PC-3 (cell line): Measurements from ENCODE around the gene CARD16.

Source experiments
- CTCF ChIP-seq: fragments of 300-600 bp; sonication (generic); conservative IDR thresholded peaks from 2 replicates; pipeline ENCODE4 v1.5.1; 2017; ENCODE audit warnings: antibody characterized with exemption, low read depth, mild to moderate bottlenecking, low read length
- EZH2 ChIP-seq: fragments of 300-600 bp; sonication (generic); IDR thresholded peaks from one replicate; pipeline ENCODE4 v1.6.1; 2017; ENCODE audit warnings: antibody characterized with exemption, mild to moderate bottlenecking, low read length; ENCODE audit not compliant: unreplicated experiment
- EZH2phosphoT487 ChIP-seq: fragments of 300-600 bp; sonication (generic); IDR thresholded peaks from 2 replicates; pipeline ENCODE4 v1.6.1; 2018; ENCODE audit warnings: mild to moderate bottlenecking, antibody characterized with exemption, low read length, borderline replicate concordance

- TF ChIP-seq CTCF (peak; percentile 80), EZH2 (no peak), EZH2phosphoT487 (no peak)
Measured at GRCh38 chr11:104997288-104997687, 47.8 kb downstream of the CARD16 start.
